ENCODE measurements around the gene ETV7. TPM values are rescaled to one million over a fixed set of nuclear protein-coding genes. Genes with fewer than 3 reads are reported as not detected.

ETV7 gene
- total and polyA plus RNA-seq, 9 donors, result 1.1 to 3.7 (median 1.7) TPM

GRCh38 chr6:36382976-36383375 is 4.5 kb downstream of the ETV7 start:
- Histone ChIP-seq H3K4me1 (ENCODE audit: insufficient read depth) (peaks cover 5% of the 10 kb centered on the region), H3K4me3 (no peak overlapping the region), H3K27me3 (no peaks in the 10 kb centered on the region), H3K36me3 (no peaks in the 10 kb centered on the region), H3K27ac (no peak overlapping the region), H3K9me3 (no peaks in the 10 kb centered on the region)
- DNase-seq, result no peak
- 56 to 72% (median 58%) methylated on average over 4 of the region's 4 CpGs for WGBS, 3 donors
- intact Hi-C loops (cut with DNase I), result no loop called here
- TF ChIP-seq EP300 (IDR thresholded peaks at IDR 0.05) (no peak), POLR2A (IDR thresholded peaks at IDR 0.05) (no peak), CTCF (IDR thresholded peaks at IDR 0.05) (no peak)

- H3K9me3 ChIP-seq, result no peaks in the 10 kb centered on the region
- no peaks in the 10 kb centered on the region for H3K27me3 ChIP-seq
- H3K27ac ChIP-seq, result no peak overlapping the region
- peaks cover 2% of the 10 kb centered on the region for H3K4me1 ChIP-seq (ENCODE audit: insufficient read depth)
- H3K36me3 ChIP-seq, result no peaks in the 10 kb centered on the region
- TF ChIP-seq CTCF (IDR thresholded peaks at IDR 0.05), result no peak
- no peak for TF ChIP-seq POLR2A (IDR thresholded peaks at IDR 0.05)
- intact Hi-C loops (cut with DNase I), result no loop called here
- no peak overlapping the region for H3K4me3 ChIP-seq
- no peak for DNase-seq
- 76 to 82% (median 77%) methylated on average over 9 of the region's 9 CpGs for WGBS, 3 donors
Measured at GRCh38 chr6:36381502-36382389, 5.7 kb downstream of the ETV7 start.

GRCh38 chr6:36380166-36380565 is 7.3 kb downstream of the ETV7 start:
- no peak overlapping the region for H3K27ac ChIP-seq
- 90 to 97% (median 93%) methylated on average over 4 of the region's 4 CpGs for WGBS, 3 donors
- peaks cover 2% of the 10 kb centered on the region for H3K4me1 ChIP-seq (ENCODE audit: insufficient read depth)
- no peak overlapping the region for H3K4me3 ChIP-seq
- no peaks in the 10 kb centered on the region for H3K36me3 ChIP-seq
- intact Hi-C loops (cut with DNase I), result no loop called here
- H3K27me3 ChIP-seq, result no peaks in the 10 kb centered on the region
- no peak for TF ChIP-seq POLR2A (IDR thresholded peaks at IDR 0.05)
- TF ChIP-seq EP300 (IDR thresholded peaks at IDR 0.05), result no peak
- TF ChIP-seq CTCF (IDR thresholded peaks at IDR 0.05), result no peak
- DNase-seq, result no peak
- no peaks in the 10 kb centered on the region for H3K9me3 ChIP-seq

GRCh38 chr6:36378936-36379335 is 8.5 kb downstream of the ETV7 start:
- H3K9me3 ChIP-seq, result no peaks in the 10 kb centered on the region
- no peaks in the 10 kb centered on the region for H3K27me3 ChIP-seq
- no peak overlapping the region for H3K4me3 ChIP-seq
- no peak for TF ChIP-seq CTCF (IDR thresholded peaks at IDR 0.05)
- no peak for TF ChIP-seq POLR2A (IDR thresholded peaks at IDR 0.05)
- TF ChIP-seq EP300 (IDR thresholded peaks at IDR 0.05), result no peak
- DNase-seq, result no peak
- 84 to 89% (median 89%) methylated on average over 10 of the region's 10 CpGs for WGBS, 3 donors
- intact Hi-C loops (cut with DNase I), result no loop called here
- H3K4me1 ChIP-seq (ENCODE audit: insufficient read depth), result peaks cover 6% of the 10 kb centered on the region
- H3K36me3 ChIP-seq, result no peaks in the 10 kb centered on the region
- H3K27ac ChIP-seq, result no peak overlapping the region

Measured in ovary (tissue), 9 donors.